ENCODE results near the gene DBF4.

GRCh38 chr7:87833130-87833529 lies 43.2 kb upstream of the DBF4 start:
- TF ChIP-seq GATA3 (IDR thresholded peaks at IDR 0.05; ENCODE audit: low read depth, low read length), result no peak
- no peak for TF ChIP-seq GATA2 (IDR thresholded peaks at IDR 0.05; ENCODE audit: low read depth, low read length)

All from SH-SY5Y (cell line).